ENCODE measurements around the gene BMPR1B.

DNA sequence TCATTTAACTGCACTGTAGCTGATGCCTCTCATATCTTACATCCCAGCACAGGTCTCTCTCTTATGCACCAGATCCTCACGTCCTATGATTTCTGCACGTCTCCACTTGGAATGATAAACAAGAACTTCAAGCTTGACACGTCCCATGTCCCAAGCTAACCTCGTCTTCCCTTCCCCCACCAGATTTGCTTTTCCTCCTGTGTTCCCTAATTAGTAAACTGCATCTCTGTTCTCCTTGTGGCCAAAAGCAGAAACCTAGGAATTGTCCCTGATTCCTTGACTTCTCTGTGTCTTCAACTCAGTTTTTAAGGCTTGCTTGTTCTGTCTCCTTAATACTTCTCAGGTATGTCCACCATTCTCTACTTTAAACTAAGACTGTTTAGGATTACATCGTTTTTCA, 171.9 kb downstream of the BMPR1B start:
- TF ChIP-seq REST (IDR thresholded peaks at IDR 0.05; ENCODE audit: insufficient read depth in 1 of 2, low read depth in 2 of 2, low read length in 2 of 2) (no peak), POLR2AphosphoS5 (IDR thresholded peaks at IDR 0.05; ENCODE audit: low read depth, low read length) (no peak), TAF1 (IDR thresholded peaks at IDR 0.05; ENCODE audit: borderline replicate concordance, insufficient read depth, low read length) (no peak), SIN3A (IDR thresholded peaks at IDR 0.05; ENCODE audit: borderline replicate concordance, insufficient read depth, low read length) (no peak)

Measured in PFSK-1 (cell line).